GM12878 (cell line): ENCODE measurements around the gene PSMA2. TPM values are rescaled to one million over a fixed set of nuclear protein-coding genes. Genes with fewer than 3 reads are reported as not detected.

Experiments used
- ATAC-seq: fragments of 200-7000 bp; cut with Tn5 transposase; 3 replicates; pipeline ENCODE4 v1.9.1; 2020; ENCODE audit warnings: mild to moderate bottlenecking, moderate library complexity
- BruUV-seq: library from RNA; stranded (reverse); fragments of 400-500 nt; replicated peaks from 2 replicates; lab custom pipeline; 2021; lab: Mats Ljungman, UMichigan
- CTCF ChIA-PET: fragments of 300-600 bp; sonication (Branson Sonifier 250); formaldehyde crosslinking; extraction: SDS; loops from one replicate; lab custom pipeline; 2021; ENCODE audit warnings: inconsistent platforms; lab: Yijun Ruan, JAX
- POLR2A ChIA-PET: fragments of 350-600 bp; formaldehyde crosslinking; extraction: SDS; loops from one replicate; lab custom pipeline; 2021; ENCODE audit warnings: inconsistent platforms; lab: Charles Lee
- RAD21 ChIA-PET: fragments of 300-600 bp; sonication (Branson Sonifier 250); formaldehyde crosslinking; loops from one replicate; lab custom pipeline; 2023; ENCODE audit warnings: antibody characterized with exemption; ENCODE audit not compliant: unreplicated experiment; lab: Charles Lee
- SMC1A ChIA-PET: fragments of 300-600 bp; sonication (Branson Sonifier 250); formaldehyde crosslinking; loops from one replicate; lab custom pipeline; 2023; ENCODE audit not compliant: unreplicated experiment, uncharacterized antibody; lab: Charles Lee
- DNase-seq: peaks from one replicate; pipeline ENCODE4 v3.0.0-alpha.2; 2011; ENCODE audit warnings: low read depth, low spot score
- FAIRE-seq: peaks from 3 replicates; lab custom pipeline; 2011; peaks lifted over from hg19 to GRCh38; lab: Jason Lieb, UNC
- H2AFZ ChIP-seq: 2 replicates; pipeline ENCODE4 v1.6.0; 2011; ENCODE audit warnings: low read depth, low read length, control low read depth; ENCODE audit not compliant: control insufficient read depth
- H3K27ac ChIP-seq: 2 replicates; pipeline ENCODE4 v1.5.1; 2011; ENCODE audit warnings: control low read depth; ENCODE audit not compliant: control insufficient read depth, insufficient read depth
- H3K27me3 ChIP-seq, 2 experiments: replicated peaks in 1 of 2; 2 replicates each; pipeline versions ENCODE4 v1.6.0 to v1.6.1; 2011; ENCODE audit warnings: low read length in 1 of 2; ENCODE audit not compliant: control insufficient read depth in 2 of 2, insufficient read depth in 2 of 2
- H3K36me3 ChIP-seq, 2 experiments: 2 replicates each; pipeline ENCODE4 v1.5.1; 2011; ENCODE audit warnings: low read length in 1 of 2; ENCODE audit not compliant: control insufficient read depth in 2 of 2, insufficient read depth in 2 of 2
- H3K4me1 ChIP-seq: 2 replicates; pipeline ENCODE4 v1.6.1; 2011; ENCODE audit warnings: mild to moderate bottlenecking, low read length, moderate library complexity, mixed read lengths; ENCODE audit not compliant: control insufficient read depth, insufficient read depth
- H3K4me2 ChIP-seq: 2 replicates; pipeline ENCODE4 v1.6.0; 2011; ENCODE audit warnings: control low read depth; ENCODE audit not compliant: control insufficient read depth, insufficient read depth
- H3K4me3 ChIP-seq: fragments of 200-600 bp; sonication (generic); 2 replicates; pipeline ENCODE4 v1.5.1; 2016
- H3K79me2 ChIP-seq: 2 replicates; pipeline ENCODE4 v1.6.0; 2011; ENCODE audit warnings: low read length; ENCODE audit not compliant: control insufficient read depth, insufficient read depth
- H3K9ac ChIP-seq: 2 replicates; pipeline ENCODE4 v1.8.0; 2011; ENCODE audit warnings: low read length, control low read depth, mixed read lengths; ENCODE audit not compliant: control insufficient read depth, insufficient read depth
- H3K9me3 ChIP-seq: replicated peaks from 3 replicates; pipeline ENCODE4 v1.5.1; 2011; ENCODE audit warnings: mild to moderate bottlenecking, low read length; ENCODE audit not compliant: control insufficient read depth, insufficient read depth
- H4K20me1 ChIP-seq: 2 replicates; pipeline ENCODE4 v1.6.0; 2011; ENCODE audit not compliant: control insufficient read depth, insufficient read depth
- ATF7 ChIP-seq: fragments of 450-650 bp; IDR thresholded peaks from 2 replicates; pipeline ENCODE4 v1.6.1; 2016; ENCODE audit warnings: low read depth, mild to moderate bottlenecking
- CHD1 ChIP-seq: IDR thresholded peaks from 2 replicates; pipeline ENCODE4 v1.6.1; 2012; ENCODE audit warnings: low read depth, low read length, improper control_type of control experiment
- SMAD5 ChIP-seq: IDR thresholded peaks from 2 replicates; pipeline ENCODE4 v1.6.1; 2016; ENCODE audit warnings: antibody characterized with exemption, low read depth
- WGBS: methylation state at CpG from one replicate; pipeline ENCODE4 v1.1.6; 2016; ENCODE audit warnings: low lambda C conversion rate; ENCODE audit not compliant: insufficient replicate concordance, insufficient coverage; ENCODE audit errors: missing lambda C conversion rate; 5-methylcytosine and 5-hydroxymethylcytosine counted together
- in situ Hi-C: fragments of 300-500 bp; cut with MboI; formaldehyde crosslinking; loops from 9 replicates; pipeline ENCODE4 v1.14.3; 2018; ENCODE audit warnings: mixed read lengths
- intact Hi-C: fragments of 100-400 bp; cut with micrococcal nuclease; formaldehyde crosslinking; loops from one replicate; pipeline ENCODE4 v1.14.2; 2022; ENCODE audit not compliant: unreplicated experiment
- polyA plus RNA-seq, 11 experiments: library from polyadenylated mRNA; depleted of rRNA in 4 of 11; unstranded in 6 of 11; stranded (reverse) in 5 of 11; fragments of >200 nt; fragmentation: Nextera tagmentation in 4 of 11; fragmentation: Illumina TruSeq in 1 of 11; extraction: Ambion mirVana in 4 of 11; extraction: Trizol in 1 of 11; gene quantifications; 1 replicate in 1 of 11; 2 replicates in 10 of 11; pipeline versions ENCODE4 v1.2.1 to v1.2.3, GENCODE V29; 2011 to 2016; ENCODE audit warnings: inconsistent platforms in 2 of 11, missing spikeins in 2 of 11, low read depth in 1 of 11
- total RNA-seq, 4 experiments: library from RNA; depleted of rRNA in 3 of 4; stranded (reverse); fragments of >200 nt in 3 of 4; fragmentation: Illumina TruSeq in 1 of 4; extraction: Trizol in 1 of 4; gene quantifications; 2 replicates each; pipeline versions ENCODE4 v1.2.1 to v1.2.3, GENCODE V29; 2013 to 2021
- TF ChIP-seq, protein P1 (sequence below): fragments of 450-650 bp; formaldehyde crosslinking; IDR thresholded peaks from 2 replicates; pipeline ENCODE4 v1.5.0; 2022; ENCODE audit warnings: mild to moderate bottlenecking, missing genetic modification characterization
- TF ChIP-seq, protein P2 (sequence below): IDR thresholded peaks from 2 replicates; pipeline ENCODE4 v1.6.1; 2012; ENCODE audit warnings: low read depth, low read length, improper control_type of control experiment

PSMA2 gene
- total and polyA plus RNA-seq, 10 of the 15 experiments (the other 5 are each of a cell fraction or from before 2014, with no cell fraction given): 129 to 1,223 (median 317) TPM

DNA sequence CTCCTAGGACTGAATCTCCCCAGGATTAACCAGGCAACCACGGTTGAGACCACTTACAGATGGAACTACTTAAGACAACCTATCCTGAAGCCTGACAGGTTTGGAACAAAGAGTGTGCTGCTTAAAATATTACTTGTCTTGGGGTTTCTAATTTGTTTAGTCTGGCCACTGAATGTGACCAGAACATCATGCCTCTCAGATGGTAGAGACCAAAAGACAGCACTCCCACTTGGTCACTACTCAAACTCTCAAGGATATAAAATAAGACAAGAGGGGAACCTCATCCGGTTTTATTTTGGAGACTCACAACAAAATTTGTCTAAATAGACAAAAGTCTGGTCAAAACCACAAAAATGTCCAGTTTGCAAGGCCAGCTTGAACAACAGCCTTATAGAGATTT lies 15.5 kb upstream of the PSMA2 start:
- Histone ChIP-seq H3K27ac (no peak overlapping the region), H3K4me2 (no peak overlapping the region), H2AFZ (no peak overlapping the region), H3K4me3 (no peak overlapping the region), H3K9ac (no peak overlapping the region), H4K20me1 (no peaks in the 10 kb centered on the region), H3K36me3 (no peaks in the 10 kb centered on the region), H3K4me1 (peaks cover 8% of the 10 kb centered on the region; the same call in 1 of the 2 replicates), H3K9me3 (no peaks in the 10 kb centered on the region; the same call in 2 of the 3 replicates), H3K79me2 (no peaks in the 10 kb centered on the region), H3K27me3 (no peaks in the 10 kb centered on the region)
- ATAC-seq (no peak), FAIRE-seq (no peak), DNase-seq (no peak)
- ChIA-PET CTCF (interaction anchor here (0.8 to 9.2 kb wide), 4 partner anchors 9 to 774 kb away, joined by 3 to 109 read pairs (median 13); no protein-coding TSS in a partner anchor), SMC1A (interaction anchor here (0.9 to 10.0 kb wide), 5 partner anchors 14 to 312 kb away, joined by 3 to 102 read pairs (median 11); partner anchors contain the start of genes MRPL32 and PSMA2), POLR2A (interaction anchor here (3.2 kb wide), 1 partner anchor 13 kb away, joined by 11 read pairs; no protein-coding TSS in a partner anchor), RAD21 (interaction anchor here (1.0 kb wide), 1 partner anchor 106 kb away, joined by 4 read pairs; no protein-coding TSS in a partner anchor)
- BruUV-seq: no TSS peak
- intact Hi-C loops: no loop called here
- TF ChIP-seq SMAD5 (no peak), ATF7 (no peak), CHD1 (no peak)
- TF ChIP-seq, protein P1, sequence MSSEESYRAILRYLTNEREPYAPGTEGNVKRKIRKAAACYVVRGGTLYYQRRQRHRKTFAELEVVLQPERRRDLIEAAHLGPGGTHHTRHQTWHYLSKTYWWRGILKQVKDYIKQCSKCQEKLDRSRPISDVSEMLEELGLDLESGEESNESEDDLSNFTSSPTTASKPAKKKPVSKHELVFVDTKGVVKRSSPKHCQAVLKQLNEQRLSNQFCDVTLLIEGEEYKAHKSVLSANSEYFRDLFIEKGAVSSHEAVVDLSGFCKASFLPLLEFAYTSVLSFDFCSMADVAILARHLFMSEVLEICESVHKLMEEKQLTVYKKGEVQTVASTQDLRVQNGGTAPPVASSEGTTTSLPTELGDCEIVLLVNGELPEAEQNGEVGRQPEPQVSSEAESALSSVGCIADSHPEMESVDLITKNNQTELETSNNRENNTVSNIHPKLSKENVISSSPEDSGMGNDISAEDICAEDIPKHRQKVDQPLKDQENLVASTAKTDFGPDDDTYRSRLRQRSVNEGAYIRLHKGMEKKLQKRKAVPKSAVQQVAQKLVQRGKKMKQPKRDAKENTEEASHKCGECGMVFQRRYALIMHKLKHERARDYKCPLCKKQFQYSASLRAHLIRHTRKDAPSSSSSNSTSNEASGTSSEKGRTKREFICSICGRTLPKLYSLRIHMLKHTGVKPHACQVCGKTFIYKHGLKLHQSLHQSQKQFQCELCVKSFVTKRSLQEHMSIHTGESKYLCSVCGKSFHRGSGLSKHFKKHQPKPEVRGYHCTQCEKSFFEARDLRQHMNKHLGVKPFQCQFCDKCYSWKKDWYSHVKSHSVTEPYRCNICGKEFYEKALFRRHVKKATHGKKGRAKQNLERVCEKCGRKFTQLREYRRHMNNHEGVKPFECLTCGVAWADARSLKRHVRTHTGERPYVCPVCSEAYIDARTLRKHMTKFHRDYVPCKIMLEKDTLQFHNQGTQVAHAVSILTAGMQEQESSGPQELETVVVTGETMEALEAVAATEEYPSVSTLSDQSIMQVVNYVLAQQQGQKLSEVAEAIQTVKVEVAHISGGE: no peak
- TF ChIP-seq, protein P2, sequence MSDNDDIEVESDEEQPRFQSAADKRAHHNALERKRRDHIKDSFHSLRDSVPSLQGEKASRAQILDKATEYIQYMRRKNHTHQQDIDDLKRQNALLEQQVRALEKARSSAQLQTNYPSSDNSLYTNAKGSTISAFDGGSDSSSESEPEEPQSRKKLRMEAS: no peak
- WGBS: 68% methylated on average over 2 of the region's 2 CpGs
- in situ Hi-C loops: no loop called here
